H1 (cell line): ENCODE results near the gene PDZRN3. TPM values are rescaled to one million over a fixed set of nuclear protein-coding genes. Genes with fewer than 3 reads are reported as not detected.

Source experiments
- CTCF ChIA-PET: fragments of 300-600 bp; sonication (Branson Sonifier 250); formaldehyde crosslinking; loops from one replicate; lab custom pipeline; 2021; ENCODE audit not compliant: partially characterized antibody; lab: Charles Lee
- POLR2A ChIA-PET: fragments of 300-600 bp; sonication (Branson Sonifier 250); formaldehyde crosslinking; loops from one replicate; lab custom pipeline; 2021; ENCODE audit warnings: inconsistent platforms; ENCODE audit not compliant: partially characterized antibody; lab: Charles Lee
- DNase-seq, 2 experiments: peaks; one replicate each; pipeline versions ENCODE4 v3.0.0 to v3.0.0-alpha.2; 2010 to 2022; ENCODE audit warnings: low spot score in 2 of 2, low read depth in 1 of 2, mixed read lengths in 1 of 2
- FAIRE-seq: peaks from 2 replicates; lab custom pipeline; 2011; peaks lifted over from hg19 to GRCh38; lab: Jason Lieb, UNC
- H2AFZ ChIP-seq: 2 replicates; pipeline ENCODE4 v1.8.1; 2012; ENCODE audit warnings: low read length, inconsistent platforms
- H2AK5ac ChIP-seq: 2 replicates; pipeline ENCODE4 v1.6.1; 2013; ENCODE audit warnings: low read depth, low read length
- H2BK120ac ChIP-seq: replicated peaks from 2 replicates; pipeline ENCODE3; 2013; ENCODE audit warnings: low read depth, low read length, inconsistent platforms
- H2BK12ac ChIP-seq: 2 replicates; pipeline ENCODE4 v1.6.1; 2013; ENCODE audit warnings: low read depth, low read length
- H2BK15ac ChIP-seq: 2 replicates; pipeline ENCODE4 v1.6.1; 2013; ENCODE audit warnings: low read length
- H2BK20ac ChIP-seq: 2 replicates; pipeline ENCODE4 v1.6.1; 2013; ENCODE audit warnings: low read length
- H2BK5ac ChIP-seq: 2 replicates; pipeline ENCODE4 v1.6.1; 2013; ENCODE audit warnings: low read depth, low read length
- H3K14ac ChIP-seq: 2 replicates; pipeline ENCODE4 v1.6.1; 2013; ENCODE audit warnings: inconsistent platforms; ENCODE audit not compliant: insufficient read length
- H3K18ac ChIP-seq: 2 replicates; pipeline ENCODE4 v1.6.1; 2013; ENCODE audit warnings: low read length; ENCODE audit errors: extremely low read depth
- H3K23ac ChIP-seq: 2 replicates; pipeline ENCODE4 v1.6.1; 2013; ENCODE audit warnings: inconsistent platforms; ENCODE audit not compliant: insufficient read length
- H3K23me2 ChIP-seq: 2 replicates; pipeline ENCODE4 v1.6.1; 2013; ENCODE audit warnings: low read depth, low read length
- H3K27ac ChIP-seq: 2 replicates; pipeline ENCODE4 v1.6.1; 2011; ENCODE audit warnings: low read depth, low read length, inconsistent platforms
- H3K27me3 ChIP-seq, 4 experiments: replicated peaks in 1 of 4; 1 replicate in 1 of 4; 2 replicates in 3 of 4; pipeline versions ENCODE4 v1.6.1 to v1.8.1; 2011 to 2013; ENCODE audit warnings: low read length in 3 of 4, mild to moderate bottlenecking in 3 of 4, inconsistent platforms in 2 of 4, mixed read lengths in 2 of 4, moderate library complexity in 1 of 4; ENCODE audit not compliant: control insufficient read depth in 3 of 4, insufficient read depth in 3 of 4; ENCODE audit errors: extremely low read depth in 1 of 4
- H3K36me3 ChIP-seq, 4 experiments: 2 replicates each; pipeline versions ENCODE4 v1.6.1 to v1.8.1; 2011 to 2013; ENCODE audit warnings: mild to moderate bottlenecking in 4 of 4, low read length in 3 of 4, moderate library complexity in 2 of 4, control low read depth in 1 of 4, inconsistent platforms in 1 of 4; ENCODE audit not compliant: insufficient read depth in 4 of 4, control insufficient read depth in 2 of 4
- H3K4ac ChIP-seq: replicated peaks from 2 replicates; pipeline ENCODE3; 2013; ENCODE audit warnings: low read length, low read depth, mixed read lengths, inconsistent platforms; ENCODE audit not compliant: insufficient read length
- H3K4me1 ChIP-seq, 4 experiments: replicated peaks in 1 of 4; 1 replicate in 1 of 4; 2 replicates in 3 of 4; pipeline versions ENCODE4 v1.6.1 to v1.8.1; 2011 to 2013; ENCODE audit warnings: low read length in 3 of 4, inconsistent platforms in 2 of 4, mixed read lengths in 1 of 4; ENCODE audit not compliant: insufficient read depth in 4 of 4, control insufficient read depth in 3 of 4
- H3K4me2 ChIP-seq, 2 experiments: 2 replicates each; pipeline versions ENCODE4 v1.6.1 to v1.8.1; 2011 to 2013; ENCODE audit warnings: low read depth in 2 of 2, low read length in 2 of 2, control low read depth in 1 of 2, inconsistent platforms in 1 of 2, mild to moderate bottlenecking in 1 of 2; ENCODE audit not compliant: insufficient read depth in 1 of 2
- H3K4me3 ChIP-seq, 4 experiments: fragments of 200-600, 300-600 bp in 1 of 4; sonication (generic), shearing (Covaris generic), sonication (Bioruptor Twin) in 1 of 4; 2 replicates each; pipeline versions ENCODE4 v1.5.1 to v1.8.1; 2011 to 2016; ENCODE audit warnings: low read length in 4 of 4, low read depth in 3 of 4, control low read depth in 2 of 4, inconsistent platforms in 2 of 4, mild to moderate bottlenecking in 2 of 4, mixed read lengths in 1 of 4, moderate library complexity in 1 of 4; ENCODE audit not compliant: insufficient read depth in 2 of 4; ENCODE audit errors: extremely low read depth in 1 of 4
- H3K56ac ChIP-seq: replicated peaks from 2 replicates; pipeline ENCODE3; 2013; ENCODE audit warnings: low read depth, mild to moderate bottlenecking, mixed read lengths, low read length, inconsistent platforms; ENCODE audit not compliant: insufficient read length
- H3K79me1 ChIP-seq: 2 replicates; pipeline ENCODE4 v1.6.1; 2013; ENCODE audit warnings: low read depth, low read length, control low read depth
- H3K79me2 ChIP-seq, 2 experiments: 2 replicates each; pipeline versions ENCODE4 v1.6.1 to v1.8.1; 2012 to 2013; ENCODE audit warnings: low read length in 2 of 2, mild to moderate bottlenecking in 2 of 2, inconsistent platforms in 1 of 2; ENCODE audit not compliant: insufficient read depth in 2 of 2, control insufficient read depth in 1 of 2
- H3K9ac ChIP-seq, 4 experiments: replicated peaks in 1 of 4; 1 replicate in 1 of 4; 2 replicates in 3 of 4; pipeline versions ENCODE4 v1.6.1 to v1.8.1; 2011 to 2013; ENCODE audit warnings: low read depth in 3 of 4, low read length in 3 of 4, control low read depth in 2 of 4, mild to moderate bottlenecking in 2 of 4, moderate library complexity in 2 of 4, inconsistent platforms in 1 of 4; ENCODE audit errors: extremely low read depth in 1 of 4
- H3K9me3 ChIP-seq, 2 experiments: 2 replicates each; pipeline versions ENCODE4 v1.6.1 to v1.8.1; 2012 to 2013; ENCODE audit warnings: mild to moderate bottlenecking in 2 of 2, moderate library complexity in 2 of 2, control low read depth in 1 of 2, inconsistent platforms in 1 of 2, low read depth in 1 of 2, low read length in 1 of 2, mixed read lengths in 1 of 2; ENCODE audit not compliant: insufficient read depth in 2 of 2
- H4K20me1 ChIP-seq, 2 experiments: replicated peaks in 1 of 2; 2 replicates each; pipeline versions ENCODE3 to v1.8.1; 2011 to 2013; ENCODE audit warnings: inconsistent platforms in 2 of 2, low read length in 2 of 2, mild to moderate bottlenecking in 1 of 2; ENCODE audit not compliant: insufficient read depth in 2 of 2, control insufficient read depth in 1 of 2
- H4K5ac ChIP-seq: 2 replicates; pipeline ENCODE4 v1.6.1; 2013; ENCODE audit warnings: low read length, low read depth, mixed read lengths, inconsistent platforms; ENCODE audit not compliant: insufficient read length
- H4K8ac ChIP-seq: 2 replicates; pipeline ENCODE4 v1.8.0; 2013; ENCODE audit warnings: mild to moderate bottlenecking, moderate library complexity, low read length, inconsistent platforms; ENCODE audit not compliant: insufficient read depth; ENCODE audit errors: extremely low read depth
- H4K91ac ChIP-seq: replicated peaks from 2 replicates; pipeline ENCODE3; 2013; ENCODE audit warnings: low read length, mixed read lengths, inconsistent platforms; ENCODE audit not compliant: insufficient read length
- CBX8 ChIP-seq: fragments of 300-800, 300-1000 bp; sonication (generic); IDR thresholded peaks from 2 replicates; pipeline ENCODE4 v1.7.1; 2016; ENCODE audit warnings: low read depth, low read length, borderline replicate concordance
- SP4 ChIP-seq: IDR thresholded peaks from 2 replicates; pipeline ENCODE4 v1.6.1; 2012; ENCODE audit warnings: low read length, inconsistent platforms
- polyA plus RNA-seq, 7 experiments: library from polyadenylated mRNA; depleted of rRNA in 3 of 7; stranded (reverse) in 5 of 7; unstranded in 2 of 7; fragments of >200 nt in 5 of 7; fragments of 200-250 nt in 2 of 7; gene quantifications; 1 replicate in 5 of 7; 2 replicates in 1 of 7; 4 replicates in 1 of 7; pipeline versions ENCODE4 v1.2.1 to v1.2.3, GENCODE V29; 2011 to 2013; ENCODE audit warnings: missing spikeins in 2 of 7, mixed read lengths in 2 of 7
- total RNA-seq: library from RNA; stranded (reverse); fragmentation: NEBNext Ultra II Directional; extraction: Animal tissue kit (Norgen Biotek cat#: 25700); gene quantifications from 2 replicates; pipeline ENCODE4 v1.2.1, GENCODE V29; 2021

PDZRN3 gene
- total and polyA plus RNA-seq, 2 of the 8 experiments (the other 6 are each of a cell fraction or from before 2014, with no cell fraction given): 4.2 to 20.5 TPM

GRCh38 chr3:73605861-73606260, 18.9 kb downstream of the PDZRN3 start:
- Histone ChIP-seq H2BK20ac (no peak overlapping the region), H3K4ac (no peak overlapping the region), H3K23ac (no peak overlapping the region), H3K79me2 (no peaks in the 10 kb centered on the region; a peak in 1 of 4 replicates), H3K36me3 (peaks cover 0 to 4% (median 0%) of the 10 kb centered on the region in 4 experiments; a peak in 2 of 8 replicates), H3K27me3 (no peaks in the 10 kb centered on the region), H4K91ac (no peak overlapping the region), H3K4me1 (peaks cover 0 to 6% (median 5%) of the 10 kb centered on the region in 4 experiments; a peak in 3 of 7 replicates), H3K27ac (no peak overlapping the region), H3K79me1 (no peaks in the 10 kb centered on the region; the same call in 1 of the 2 replicates), H3K4me2 (no peak overlapping the region), H3K4me3 (no peak overlapping the region), H3K14ac (no peak overlapping the region), H2BK5ac (no peak overlapping the region), H3K9me3 (no peaks in the 10 kb centered on the region), H4K20me1 (peaks cover 2 to 3% of the 10 kb centered on the region in 2 experiments), H3K18ac (no peak overlapping the region), H4K8ac (no peak overlapping the region), H2BK120ac (no peak overlapping the region), H2BK12ac (no peak overlapping the region)
- POLR2A ChIA-PET: interaction anchor here (1.8 kb wide), 1 partner anchor 18 kb away, joined by 4 read pairs; no protein-coding TSS in a partner anchor
- TF ChIP-seq SP4 (no peak), CBX8 (no peak)
- TF ChIP-seq, all 59 proteins: peak for 0
- DNase-seq (no peak), FAIRE-seq (no peak)
- Histone ChIP-seq H3K56ac (no peak overlapping the region), H4K5ac (no peak overlapping the region), H2AFZ (no peak overlapping the region), H2AK5ac (no peak overlapping the region), H3K23me2 (no peaks in the 10 kb centered on the region; the same call in 1 of the 2 replicates), H2BK15ac (no peak overlapping the region), H3K9ac (no peak overlapping the region)
- CTCF ChIA-PET: interaction anchor here (0.9 kb wide), 1 partner anchor 18 kb away, joined by 3 read pairs; no protein-coding TSS in a partner anchor
